Stimulated activated CD8-positive, alpha-beta memory T cell treated with anti-CD3 and anti-CD28 coated beads, Interleukin-15, amount 100 ng/mL, for 48 hours (primary cell): ENCODE data around the gene SLC5A4.

ENCODE experiments used
- DNase-seq, 2 donors: peaks; one replicate each; pipeline ENCODE4 v3.0.0-alpha.2; 2020; ENCODE audit warnings: low read depth in 2 of 2

The SLC5A4 gene

DNA sequence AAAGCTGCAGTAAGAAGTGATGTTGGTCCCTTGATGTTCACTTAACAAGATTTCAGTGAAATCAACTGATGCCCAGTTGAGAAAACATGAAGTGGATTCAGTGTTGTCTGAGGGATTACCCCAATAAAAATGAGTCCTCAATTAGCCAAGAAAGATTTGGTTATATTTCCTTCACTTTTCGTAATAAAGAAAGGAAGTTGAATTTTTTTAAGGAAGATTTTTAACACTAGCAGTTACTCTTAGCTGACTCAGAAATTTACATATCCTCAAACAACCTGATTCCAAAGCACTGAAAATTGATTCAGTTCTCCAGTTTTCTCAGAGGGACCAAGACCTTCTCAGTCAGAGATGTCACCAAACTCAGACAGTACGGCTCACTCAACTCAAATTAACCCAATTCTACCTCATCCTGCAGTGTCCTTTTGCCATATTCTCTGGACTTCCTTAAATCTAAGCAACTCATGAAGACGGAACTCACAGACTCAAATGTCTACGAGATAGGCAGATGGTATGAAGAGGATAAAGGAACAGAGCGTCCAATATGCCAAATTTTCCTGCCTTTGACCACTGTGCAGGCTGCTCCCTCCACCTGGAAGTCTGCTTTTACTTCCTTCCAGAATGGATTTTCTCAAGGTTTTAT is 22.8 kb downstream of the SLC5A4 start:
- no peak for DNase-seq

DNA sequence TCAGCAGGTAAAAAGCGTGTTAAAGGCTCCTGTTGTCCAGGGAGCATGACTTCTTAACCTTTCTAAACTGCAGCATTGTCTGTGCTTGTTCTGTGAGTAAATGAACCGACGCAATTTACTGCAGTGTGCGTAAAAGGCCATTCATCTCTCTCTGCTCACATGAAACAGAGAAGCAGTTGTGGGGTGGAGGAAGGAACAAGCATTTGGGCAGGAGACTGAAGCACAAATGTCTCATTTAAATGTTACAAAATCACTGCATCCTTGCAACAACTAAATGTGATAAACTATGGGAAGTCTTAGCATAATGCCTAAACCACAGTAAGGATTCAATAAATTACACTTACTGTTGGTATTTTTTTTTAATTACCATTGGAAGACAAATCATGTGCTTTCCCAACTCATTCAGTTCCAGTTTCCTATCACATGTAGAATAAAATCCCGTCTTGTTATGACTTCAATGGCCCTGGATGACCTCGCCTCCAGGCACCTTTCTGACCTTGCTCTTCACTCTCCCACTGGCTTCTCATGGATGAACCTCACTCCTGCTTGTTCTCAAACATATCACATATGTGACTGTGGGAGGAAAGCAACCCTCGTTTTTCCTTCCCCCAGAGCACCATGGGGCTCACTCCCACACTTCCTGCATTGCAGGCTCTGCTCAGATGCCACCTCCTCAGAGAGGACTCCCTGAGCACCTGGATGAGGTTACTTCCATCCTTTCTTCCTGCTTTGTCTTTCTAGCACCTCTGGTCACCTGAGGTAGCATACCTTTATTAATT is 28.6 kb downstream of the SLC5A4 start:
- no peak for DNase-seq

DNA sequence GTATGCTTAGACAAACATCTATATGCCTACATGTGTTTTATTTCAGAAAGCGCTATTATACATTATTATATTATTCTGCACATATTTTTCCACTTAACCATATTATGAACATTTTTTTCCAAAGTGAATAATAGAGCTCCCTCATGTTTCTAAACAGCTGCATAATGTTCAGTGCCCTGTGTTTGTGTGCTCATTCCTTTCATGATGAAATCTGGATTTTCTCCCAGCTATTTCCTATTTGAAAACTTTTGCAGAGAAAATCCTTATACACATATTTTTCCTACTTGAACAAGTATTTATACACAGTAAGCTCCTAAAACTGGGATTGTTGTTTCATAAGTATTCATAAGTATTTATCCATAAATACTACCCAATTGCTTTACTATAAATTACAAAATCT is 32.2 kb downstream of the SLC5A4 start:
- no peak for DNase-seq

DNA sequence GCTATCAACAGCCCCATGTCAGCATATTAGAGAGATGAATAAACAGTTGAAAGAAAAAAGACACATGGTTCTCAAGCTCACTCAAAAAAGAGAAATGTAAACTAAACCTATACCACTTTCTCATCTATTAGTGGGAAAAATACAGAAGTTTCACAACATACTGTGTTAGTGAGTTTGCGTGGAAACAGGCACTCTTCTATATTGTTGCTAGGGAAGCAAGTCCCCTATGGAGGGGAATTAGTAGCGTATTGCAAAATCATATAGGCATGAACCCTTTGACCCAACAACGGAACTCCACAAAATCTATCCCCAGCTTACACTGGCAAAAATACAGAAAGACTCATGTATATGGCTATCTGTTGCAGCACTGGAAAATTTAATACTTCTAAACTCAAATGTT is 36.1 kb downstream of the SLC5A4 start:
- no peak for DNase-seq

DNA sequence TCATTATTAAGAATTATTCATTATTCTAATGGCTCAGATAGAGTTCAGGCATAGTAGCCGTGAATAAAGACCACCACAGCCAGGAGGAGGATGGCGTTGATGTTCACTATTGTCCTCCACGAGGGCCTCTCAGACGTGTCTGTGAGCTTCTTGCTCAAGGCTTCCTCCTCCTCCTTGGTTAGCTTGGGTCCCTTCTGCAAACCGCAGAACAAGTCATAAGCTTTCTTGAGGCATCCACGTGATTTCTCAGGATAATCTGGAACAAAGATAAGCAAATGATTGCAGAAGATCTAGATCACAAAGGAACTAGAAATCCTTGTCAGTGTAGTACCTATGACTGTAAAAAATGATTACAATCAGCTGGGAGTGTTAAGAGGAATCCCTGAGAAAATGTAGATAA is 36.7 kb downstream of the SLC5A4 start:
- DNase-seq = no peak

DNA sequence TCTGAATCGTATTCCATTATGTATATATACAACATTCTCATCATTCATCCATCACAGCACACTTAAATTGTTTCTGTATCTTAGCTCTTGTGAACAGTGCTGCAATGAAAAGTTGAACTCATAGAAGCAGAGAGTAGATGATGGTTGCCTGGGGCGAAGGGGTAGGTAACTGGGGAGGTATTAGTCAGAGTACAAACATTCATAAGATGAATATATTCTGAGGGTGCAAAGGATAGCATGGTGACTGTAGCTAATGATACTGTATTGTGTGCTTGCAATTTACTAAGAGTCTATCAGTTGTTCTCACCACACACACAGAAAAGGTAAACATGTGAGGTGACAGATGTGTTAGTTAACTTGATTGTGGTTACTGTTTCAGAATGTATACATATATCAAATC is 37.7 kb downstream of the SLC5A4 start:
- DNase-seq = no peak

DNA sequence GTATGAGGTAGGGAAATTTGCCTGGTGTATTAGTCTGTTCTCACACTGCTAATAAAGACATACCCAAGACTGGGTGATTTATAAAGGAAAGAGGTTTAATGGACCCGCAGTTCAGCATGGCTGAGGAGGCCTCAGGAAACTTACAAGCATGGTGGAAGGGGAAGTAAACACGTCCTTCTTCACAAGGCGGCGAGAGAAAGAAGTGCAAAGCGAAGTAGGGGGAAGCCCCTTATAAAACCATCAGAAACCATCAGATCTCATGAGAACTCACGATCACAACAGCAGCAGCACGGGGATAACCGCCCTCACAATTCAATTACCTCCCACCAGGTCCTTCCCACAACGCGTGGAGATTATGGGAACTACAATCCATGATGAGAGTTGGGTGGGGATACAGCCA is 38.2 kb downstream of the SLC5A4 start:
- no peak for DNase-seq

DNA sequence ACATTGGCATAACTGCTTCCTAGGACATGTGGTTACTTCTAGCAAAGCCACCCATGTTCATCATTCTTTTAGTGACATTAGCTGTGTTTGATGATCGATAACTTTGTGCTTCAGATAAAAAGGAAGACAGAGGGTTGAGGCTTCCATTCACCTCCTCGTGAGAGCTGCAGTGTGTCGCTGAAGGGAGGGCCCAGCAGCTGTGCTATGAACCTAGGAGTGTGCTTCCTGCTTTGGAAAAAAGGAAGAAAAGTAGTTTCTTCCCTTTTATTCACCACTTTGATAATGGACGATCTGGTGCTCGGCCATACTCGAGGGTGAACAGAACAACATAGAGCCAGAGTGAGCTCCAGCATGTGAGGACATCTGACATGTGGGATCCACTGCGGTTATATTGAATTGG is 44.1 kb downstream of the SLC5A4 start:
- DNase-seq = no peak

DNA sequence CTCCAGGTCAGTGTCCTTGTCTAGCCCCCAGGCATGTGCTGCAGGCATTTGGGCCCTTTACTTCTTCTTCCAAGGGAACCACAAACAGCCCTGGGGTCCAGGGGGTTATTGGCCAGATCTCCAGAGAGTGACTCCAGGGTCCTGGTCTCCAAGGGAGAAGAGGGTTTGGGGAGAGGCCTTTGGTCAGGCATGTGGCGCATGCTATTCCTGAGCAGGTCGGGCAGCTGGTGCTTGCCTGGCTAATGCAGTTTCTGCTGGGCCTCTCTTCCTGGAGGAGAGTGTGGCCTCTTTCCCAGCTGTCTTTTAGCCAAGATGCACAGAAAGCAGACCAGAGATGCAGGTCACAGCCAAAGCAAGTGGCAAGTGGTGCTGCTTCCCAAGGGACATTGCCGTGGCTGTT is 46.5 kb downstream of the SLC5A4 start:
- no peak for DNase-seq

DNA sequence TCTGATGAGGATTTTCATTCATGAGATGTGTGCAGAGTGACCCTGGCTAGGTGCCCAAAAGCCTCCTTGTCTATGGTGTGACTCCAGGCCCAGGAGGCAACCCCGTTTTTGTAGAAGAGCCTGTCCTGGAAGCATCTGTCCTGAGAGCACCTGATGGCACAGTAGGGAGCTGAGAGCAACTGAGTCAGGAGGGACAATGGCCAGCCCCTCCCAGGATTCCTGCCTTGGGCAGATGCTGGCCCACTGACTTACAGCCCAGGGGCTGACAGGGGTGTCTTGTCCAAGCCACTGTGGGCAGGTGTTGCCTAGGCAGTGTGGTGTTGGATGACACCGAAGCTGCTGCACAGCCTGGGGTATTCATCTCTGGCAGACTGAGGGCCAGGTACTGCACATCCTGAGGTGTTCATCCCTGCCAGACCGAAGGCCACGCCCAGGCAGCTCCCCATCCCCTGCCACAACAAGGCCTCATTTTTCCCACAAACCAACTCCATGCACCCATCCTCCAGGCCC is 47.1 kb downstream of the SLC5A4 start:
- no peak for DNase-seq

DNA sequence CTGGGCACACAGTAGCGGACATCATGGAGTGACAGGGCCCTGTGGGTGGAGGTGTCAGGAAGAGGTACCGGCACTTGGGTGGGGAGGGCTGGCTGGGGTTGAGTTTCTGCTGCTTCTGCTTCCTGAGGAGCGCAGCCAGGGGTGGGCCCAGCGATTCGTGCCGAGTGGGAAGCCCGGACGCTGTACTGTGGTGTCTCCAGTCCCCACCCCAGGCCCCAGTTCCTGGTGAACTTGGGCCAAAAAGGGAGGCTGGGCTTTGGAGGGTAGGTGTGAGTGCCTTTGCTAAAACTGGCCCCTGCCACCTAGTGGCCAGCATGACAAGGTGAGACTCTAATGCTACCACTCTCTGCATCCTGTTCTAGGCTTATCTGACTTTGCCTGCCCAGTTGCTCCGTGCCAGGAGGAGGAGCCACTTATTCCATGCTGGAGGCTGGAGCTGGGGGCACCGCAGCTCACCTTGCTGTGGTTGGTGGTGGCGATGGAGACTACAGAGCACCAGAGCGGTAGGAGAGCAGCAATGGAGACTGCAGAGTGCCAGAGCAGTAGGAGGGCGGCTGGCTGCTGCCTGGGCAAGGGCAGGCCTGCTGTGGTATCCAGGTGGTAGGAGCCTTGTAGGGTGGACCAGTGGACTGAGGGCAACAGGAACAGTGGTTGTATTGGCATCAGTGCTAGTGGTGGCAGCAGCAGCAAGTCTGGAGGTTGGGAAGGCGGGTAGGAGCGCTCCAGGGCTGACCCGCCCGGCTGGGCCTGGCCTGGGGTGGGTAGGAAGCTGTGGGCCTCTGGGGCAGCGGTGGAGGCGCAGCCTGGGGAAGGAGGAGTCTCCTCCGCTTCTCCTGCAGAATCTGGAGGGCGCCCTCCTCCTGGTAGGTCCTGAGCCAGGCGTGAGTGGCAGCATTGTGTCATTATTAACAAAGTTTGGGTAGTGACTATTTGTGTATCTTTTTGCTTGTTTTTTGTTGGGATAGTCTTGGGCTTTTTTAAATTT is 48.1 kb downstream of the SLC5A4 start:
- DNase-seq = no peak

DNA sequence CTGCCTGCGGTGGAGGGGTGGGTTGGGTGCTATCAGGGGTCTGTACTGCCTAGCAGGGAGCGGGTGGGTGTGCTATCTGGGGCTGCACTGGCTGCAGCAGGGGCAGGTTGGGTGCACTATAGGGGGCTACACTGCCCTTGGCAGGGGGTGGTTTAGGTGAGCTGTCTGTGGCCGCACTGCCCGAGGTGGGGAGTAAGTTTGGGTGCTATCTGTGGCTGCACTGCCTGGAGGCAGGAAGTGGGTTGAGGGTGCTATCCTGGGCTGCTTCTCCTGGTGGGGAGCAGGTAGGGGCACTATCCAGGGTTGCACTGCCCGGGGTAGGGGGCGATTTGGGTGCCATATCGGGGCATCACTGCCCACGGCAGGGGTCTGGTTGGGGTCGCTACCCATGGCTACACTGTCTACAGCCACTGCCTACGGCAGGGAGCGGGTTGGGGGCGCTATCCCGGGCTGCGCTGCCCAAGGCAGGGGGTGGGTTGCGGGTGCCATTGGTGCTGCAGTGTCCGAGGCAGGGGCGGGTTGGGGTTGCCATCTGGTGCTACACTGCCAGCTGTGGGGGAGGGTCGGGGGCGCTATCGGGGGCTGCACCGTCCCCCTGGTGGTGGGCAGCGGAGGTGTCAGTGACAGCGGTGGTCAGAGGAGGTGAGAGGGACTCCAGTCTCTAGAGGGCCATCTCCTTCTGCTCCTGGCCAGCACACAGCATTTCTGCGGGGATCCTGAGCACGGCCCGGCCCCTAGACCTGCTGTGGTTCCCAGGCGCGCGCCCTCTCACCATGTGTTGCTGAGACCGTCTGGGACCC is 49.0 kb downstream of the SLC5A4 start:
- no peak for DNase-seq

DNA sequence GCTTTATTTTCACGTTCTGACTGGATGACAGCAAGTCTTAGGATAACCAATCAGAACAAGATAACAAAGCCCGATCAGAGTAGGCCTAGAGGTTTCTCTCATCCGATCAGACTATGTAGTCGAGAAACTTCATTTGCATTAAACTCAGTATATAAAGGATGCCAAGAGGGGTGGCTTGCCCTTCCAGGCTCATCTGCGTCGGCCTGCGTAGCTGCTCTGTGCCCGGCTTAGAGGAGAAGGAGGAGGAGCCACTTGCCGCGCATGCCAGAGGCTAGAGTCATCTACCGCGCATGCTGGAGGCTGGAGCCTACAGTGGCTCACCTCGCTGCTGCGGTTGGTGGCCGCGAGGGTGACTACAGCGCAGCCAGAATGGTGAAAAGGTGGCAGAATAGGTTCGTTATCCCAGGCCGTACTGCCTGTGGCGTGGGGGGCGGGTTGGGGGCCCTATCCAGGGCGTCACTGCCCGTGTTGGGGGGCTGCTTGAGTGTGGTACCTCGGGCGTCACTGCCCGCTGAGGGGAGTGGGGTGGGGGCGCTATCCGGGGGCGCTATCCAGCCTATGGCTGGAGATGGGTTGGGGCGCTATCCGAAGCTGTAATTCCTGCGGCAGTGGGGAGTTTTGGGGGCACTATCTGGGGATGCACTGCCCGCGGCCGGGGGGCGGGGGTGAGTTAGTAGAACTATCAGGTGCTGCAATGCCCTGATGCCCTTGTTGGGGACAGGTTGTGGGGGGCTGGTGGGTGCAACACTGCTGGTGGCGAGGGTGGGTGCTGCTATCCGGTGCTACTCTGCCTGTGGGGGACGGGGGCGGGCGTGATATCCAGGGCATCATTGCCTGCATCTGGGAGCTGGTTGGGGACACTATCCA is 50.1 kb downstream of the SLC5A4 start, which contains the start of gene RFPL2:
Gene RFPL2 (minus strand): TSS at position 218 of the 867 bp plus-strand sequence. CDS start 2,622 bp downstream, outside the sequence.
- DNase-seq = peak in 1 of 2 donors; percentile 36

DNA sequence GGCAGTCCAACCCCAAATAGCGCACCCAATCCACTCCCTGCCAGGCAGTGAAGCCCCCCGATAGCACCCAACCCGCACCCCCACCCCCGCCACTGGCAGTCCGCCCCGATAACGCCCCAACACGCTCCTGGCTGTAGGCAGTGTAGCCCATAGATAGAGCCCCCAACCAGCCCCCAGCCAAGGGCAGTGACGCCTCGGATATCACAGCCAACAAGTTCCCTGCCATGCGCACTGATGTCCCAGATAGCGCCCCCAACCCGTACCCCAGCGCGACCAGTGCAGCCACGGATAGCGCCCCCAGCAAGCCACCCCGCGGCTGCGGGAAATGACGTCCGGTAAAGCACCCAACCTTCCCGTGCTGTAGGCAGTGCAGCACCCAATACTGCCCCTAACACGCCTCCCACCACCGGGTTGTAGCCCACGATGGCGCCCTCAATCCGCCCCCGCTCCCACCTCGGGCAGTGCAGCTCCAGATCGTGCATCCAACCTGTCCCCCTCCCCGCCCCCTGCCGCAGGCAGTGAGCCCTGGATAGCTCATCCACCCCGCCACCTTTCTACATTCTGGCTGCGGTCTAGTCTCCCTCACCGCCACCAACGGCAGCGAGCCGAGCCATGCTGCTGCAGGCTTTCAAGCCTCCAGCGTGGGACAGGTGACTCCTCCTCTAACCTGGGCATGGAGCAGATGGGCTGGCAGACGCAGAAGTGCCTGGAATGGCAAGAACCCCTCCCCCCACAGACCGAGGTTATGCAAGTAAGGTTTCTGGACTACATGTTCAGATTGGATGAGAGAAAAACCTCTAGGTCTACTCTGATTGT is 50.9 kb downstream of the SLC5A4 start:
- DNase-seq = no peak

DNA sequence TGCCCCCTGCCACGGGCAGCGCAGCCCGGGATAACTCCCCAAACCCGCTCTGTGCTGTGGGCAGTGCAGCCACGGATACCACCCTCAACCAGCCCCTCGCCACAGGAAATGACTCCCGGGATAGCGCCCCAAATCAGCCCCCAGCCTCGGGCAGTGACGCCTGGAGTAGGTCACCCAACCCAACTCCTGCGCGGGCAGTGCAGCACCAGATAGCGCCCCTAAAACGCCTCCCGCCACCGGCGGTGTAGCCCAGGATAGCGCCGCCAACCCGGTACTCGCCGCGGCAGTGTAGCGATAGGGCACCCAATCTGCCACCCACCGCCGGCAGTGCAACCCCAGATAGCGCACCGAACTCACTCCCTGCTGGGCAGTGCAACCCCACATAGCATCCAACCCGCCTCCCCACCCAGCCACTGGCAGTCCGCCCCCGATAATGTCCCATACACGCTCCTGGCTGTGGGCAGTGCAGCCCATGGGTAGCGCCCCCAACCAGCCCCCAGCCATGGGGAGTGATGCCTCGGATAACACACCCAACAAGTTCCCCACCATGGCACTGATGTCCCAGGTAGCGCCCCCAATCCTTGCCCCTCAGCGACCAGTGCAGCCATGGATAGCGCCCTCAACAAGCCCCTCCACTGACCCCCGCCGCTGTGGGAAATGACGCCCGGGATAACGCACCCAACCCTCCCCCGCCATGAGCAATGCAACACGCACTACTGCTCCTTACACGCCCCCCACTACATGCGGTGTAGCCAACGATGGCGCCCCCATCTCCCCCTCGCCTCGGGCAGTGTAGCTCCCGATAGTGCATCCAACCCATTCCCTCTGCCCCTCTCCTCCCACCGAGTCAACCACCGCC is 51.7 kb downstream of the SLC5A4 start:
- DNase-seq = no peak

DNA sequence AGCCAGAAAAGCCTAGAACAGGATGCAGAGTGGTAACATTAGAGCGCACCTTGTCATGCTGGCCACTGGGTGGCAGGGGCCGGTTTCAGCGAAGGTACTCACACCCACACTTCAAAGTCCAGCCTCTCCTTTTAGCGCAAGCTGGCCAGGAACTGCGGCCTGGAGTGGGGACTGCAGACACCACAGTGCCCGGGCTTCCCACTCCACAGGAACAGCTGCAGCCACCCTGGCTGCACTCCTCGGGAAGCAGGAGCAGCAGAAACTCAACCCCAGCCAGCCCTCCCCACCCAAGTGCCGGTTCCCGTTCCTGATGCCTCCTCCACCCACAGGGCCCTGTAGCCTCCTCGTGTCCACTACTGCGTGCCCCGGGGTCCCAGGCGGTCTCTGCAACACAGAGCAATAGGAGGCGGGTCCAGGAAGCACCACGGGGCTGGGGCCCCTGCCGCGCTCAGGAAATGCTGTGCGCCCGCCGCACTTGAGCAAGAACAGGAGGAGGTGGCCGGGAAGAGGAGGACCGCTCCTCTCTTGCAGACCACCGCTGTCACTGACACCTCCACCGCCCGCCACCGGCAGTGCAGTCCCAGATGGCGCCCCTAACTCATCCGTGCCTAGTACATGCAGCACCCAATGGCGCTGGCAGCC is 52.5 kb downstream of the SLC5A4 start:
- no peak for DNase-seq

DNA sequence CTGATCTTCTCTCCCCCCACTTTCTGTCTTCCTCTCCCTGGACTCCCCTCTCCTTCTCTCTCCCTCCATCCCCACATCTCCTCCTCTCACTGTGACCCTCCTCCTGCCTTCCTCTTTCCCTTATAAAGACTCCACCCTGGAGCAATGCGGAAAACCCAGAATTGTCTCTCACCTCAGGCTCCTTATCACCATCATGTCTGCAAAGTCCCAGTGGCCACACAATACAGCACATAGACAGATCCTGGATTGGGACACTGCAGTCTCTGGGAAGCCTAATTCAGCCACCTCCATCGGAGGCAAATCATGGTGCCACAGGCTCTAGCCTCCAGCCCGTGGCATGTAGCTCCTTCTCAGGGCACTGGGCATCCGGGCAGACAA is 53.0 kb downstream of the SLC5A4 start:
- DNase-seq = no peak

DNA sequence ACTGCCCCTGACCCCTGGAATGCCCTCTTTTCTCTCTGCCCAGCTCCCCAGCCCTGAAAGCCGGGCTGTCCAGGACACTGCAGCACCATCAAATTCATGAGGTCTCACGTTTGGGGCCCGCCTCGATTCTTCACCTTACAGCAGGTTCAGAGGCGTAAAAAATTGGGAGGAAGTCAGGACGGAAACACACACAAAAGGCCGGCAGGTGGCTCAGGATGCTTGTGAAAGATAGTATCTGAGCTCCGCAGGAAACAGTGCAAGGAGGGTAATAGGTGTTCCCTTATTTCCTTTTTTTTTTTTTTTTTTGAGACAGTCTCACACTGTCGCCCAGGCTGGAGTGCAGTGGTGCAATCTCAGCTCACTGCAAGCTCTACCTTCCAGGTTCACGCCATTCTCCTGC is 54.4 kb downstream of the SLC5A4 start:
- DNase-seq = no peak
